KMS-11 (cell line): Measurements from ENCODE around the gene ST3GAL2.

Experiments used
- H2AFZ ChIP-seq: fragments of 200-600 bp; sonication (generic); 2 replicates; pipeline ENCODE4 v1.6.1; 2016; ENCODE audit warnings: antibody characterized with exemption, mixed run types, low read depth
- H3K27ac ChIP-seq: fragments of 200-600 bp; sonication (generic); 2 replicates; pipeline ENCODE4 v1.6.1; 2016; ENCODE audit warnings: mild to moderate bottlenecking, mixed run types
- H3K27me3 ChIP-seq: fragments of 200-600 bp; sonication (generic); 2 replicates; pipeline ENCODE4 v1.6.1; 2017; ENCODE audit warnings: mild to moderate bottlenecking, low read depth, mixed run types, moderate library complexity; ENCODE audit not compliant: insufficient read depth
- H3K36me3 ChIP-seq: fragments of 200-600 bp; sonication (generic); 2 replicates; pipeline ENCODE4 v1.6.1; 2017; ENCODE audit warnings: mild to moderate bottlenecking, mixed run types; ENCODE audit not compliant: insufficient read depth
- H3K4me1 ChIP-seq: fragments of 200-600 bp; sonication (generic); 2 replicates; pipeline ENCODE4 v1.6.1; 2016; ENCODE audit warnings: mild to moderate bottlenecking, low read depth, mixed run types; ENCODE audit not compliant: poor library complexity, severe bottlenecking
- H3K4me2 ChIP-seq: fragments of 200-600 bp; sonication (generic); 2 replicates; pipeline ENCODE4 v1.7.0; 2016; ENCODE audit warnings: mild to moderate bottlenecking, mixed run types
- H3K4me3 ChIP-seq: fragments of 200-600 bp; sonication (generic); IDR thresholded peaks from 2 replicates; pipeline ENCODE4 v1.6.1; 2017; ENCODE audit warnings: low read depth, low read length, mixed read lengths; ENCODE audit not compliant: insufficient read depth
- H3K79me2 ChIP-seq: fragments of 200-600 bp; sonication (generic); 2 replicates; pipeline ENCODE4 v1.6.1; 2016; ENCODE audit warnings: low read depth, mixed run types; ENCODE audit not compliant: insufficient read depth
- H3K9ac ChIP-seq: fragments of 200-600 bp; sonication (generic); 2 replicates; pipeline ENCODE4 v1.6.1; 2016; ENCODE audit warnings: mild to moderate bottlenecking, mixed run types
- H4K20me1 ChIP-seq: fragments of 200-600 bp; sonication (generic); 2 replicates; pipeline ENCODE4 v1.6.1; 2016; ENCODE audit warnings: mild to moderate bottlenecking, mixed run types; ENCODE audit not compliant: insufficient read depth
- TF ChIP-seq, protein P1 (sequence below): fragments of 200-600 bp; sonication (generic); conservative IDR thresholded peaks from 2 replicates; pipeline ENCODE4 v1.6.1; 2017; ENCODE audit warnings: low read depth, mild to moderate bottlenecking, antibody characterized with exemption, low read length, moderate library complexity, mixed read lengths

Gene ST3GAL2

DNA sequence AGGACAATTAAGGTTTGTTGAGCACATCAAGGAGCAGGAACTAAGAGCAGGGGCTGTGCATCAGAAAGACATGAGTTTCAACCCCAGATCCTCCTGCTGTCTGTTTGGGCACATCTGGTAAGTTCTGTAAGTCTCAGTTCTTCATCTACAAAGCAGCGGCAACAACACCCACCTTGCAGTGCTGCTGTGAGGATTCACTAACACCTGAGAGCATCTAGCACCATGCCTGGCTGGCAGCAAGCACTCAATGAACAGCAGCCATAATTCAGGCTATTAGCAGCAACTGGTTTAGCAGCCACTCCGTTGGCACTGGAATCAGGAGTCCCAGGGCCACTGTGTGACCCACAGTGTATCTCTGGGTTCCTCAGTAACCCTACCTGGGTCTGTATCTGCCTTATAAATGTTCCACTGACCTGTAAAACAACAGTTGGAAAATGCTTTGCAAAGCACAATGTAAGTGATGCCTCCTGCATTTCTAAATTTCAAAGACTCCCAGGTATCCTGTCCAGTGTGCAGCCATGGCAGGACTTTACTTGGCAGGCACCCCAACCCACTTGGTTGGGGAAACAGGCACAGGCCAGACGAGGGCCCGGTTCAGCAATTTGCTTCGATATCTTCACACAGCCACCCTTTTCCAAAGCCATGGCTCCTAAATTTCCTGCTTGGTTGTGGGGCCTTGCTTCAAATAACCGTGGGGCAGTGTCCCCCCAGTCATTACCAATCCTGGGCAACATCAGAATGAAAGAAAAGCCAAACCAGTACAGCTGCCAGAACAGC lies 4.2 kb downstream of the ST3GAL2 start:
- Histone ChIP-seq H3K4me1 (peaks cover 82% of the 10 kb centered on the region), H3K4me2 (no peak overlapping the region), H3K27ac (no peak overlapping the region; the same call in 1 of the 2 replicates), H3K79me2 (peaks cover 81% of the 10 kb centered on the region), H3K27me3 (no peaks in the 10 kb centered on the region), H3K36me3 (no peaks in the 10 kb centered on the region; the same call in 1 of the 2 replicates), H2AFZ (no peak overlapping the region), H3K4me3 (no peak overlapping the region), H3K9ac (no peak overlapping the region), H4K20me1 (no peaks in the 10 kb centered on the region)
- TF ChIP-seq, protein P1, sequence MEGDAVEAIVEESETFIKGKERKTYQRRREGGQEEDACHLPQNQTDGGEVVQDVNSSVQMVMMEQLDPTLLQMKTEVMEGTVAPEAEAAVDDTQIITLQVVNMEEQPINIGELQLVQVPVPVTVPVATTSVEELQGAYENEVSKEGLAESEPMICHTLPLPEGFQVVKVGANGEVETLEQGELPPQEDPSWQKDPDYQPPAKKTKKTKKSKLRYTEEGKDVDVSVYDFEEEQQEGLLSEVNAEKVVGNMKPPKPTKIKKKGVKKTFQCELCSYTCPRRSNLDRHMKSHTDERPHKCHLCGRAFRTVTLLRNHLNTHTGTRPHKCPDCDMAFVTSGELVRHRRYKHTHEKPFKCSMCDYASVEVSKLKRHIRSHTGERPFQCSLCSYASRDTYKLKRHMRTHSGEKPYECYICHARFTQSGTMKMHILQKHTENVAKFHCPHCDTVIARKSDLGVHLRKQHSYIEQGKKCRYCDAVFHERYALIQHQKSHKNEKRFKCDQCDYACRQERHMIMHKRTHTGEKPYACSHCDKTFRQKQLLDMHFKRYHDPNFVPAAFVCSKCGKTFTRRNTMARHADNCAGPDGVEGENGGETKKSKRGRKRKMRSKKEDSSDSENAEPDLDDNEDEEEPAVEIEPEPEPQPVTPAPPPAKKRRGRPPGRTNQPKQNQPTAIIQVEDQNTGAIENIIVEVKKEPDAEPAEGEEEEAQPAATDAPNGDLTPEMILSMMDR, result no peak

DNA sequence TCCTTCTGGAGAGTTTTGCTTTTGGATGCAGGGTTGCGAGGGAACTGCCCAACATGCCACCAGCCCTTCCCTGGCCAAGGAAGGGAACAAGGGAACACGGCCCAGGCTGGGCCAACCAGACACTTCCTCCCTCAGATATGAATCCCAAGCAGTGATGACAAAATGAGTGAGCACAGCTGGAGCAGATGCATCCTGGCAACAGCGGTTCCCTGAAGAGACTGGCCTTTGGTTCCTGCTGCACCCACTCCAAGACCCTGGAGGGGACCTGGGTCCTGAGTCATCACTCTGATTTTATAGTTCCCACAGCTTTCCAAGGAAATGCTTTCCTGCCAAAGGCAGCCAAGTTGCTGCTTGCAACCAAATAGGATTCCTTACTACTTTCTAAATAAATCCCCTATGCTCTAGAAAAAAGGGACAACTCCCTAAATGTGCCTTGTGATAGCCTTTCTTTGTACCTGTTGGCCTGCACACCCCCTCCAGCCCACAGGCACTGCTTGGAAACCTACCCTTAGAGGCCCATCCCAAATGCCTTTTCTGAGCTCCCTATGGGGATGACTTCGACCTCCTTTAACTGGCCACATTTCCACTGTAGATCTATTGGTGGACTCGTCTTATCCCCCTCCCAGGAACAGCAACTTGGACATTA lies 5.3 kb downstream of the ST3GAL2 start:
- peaks cover 89% of the 10 kb centered on the region for H3K79me2 ChIP-seq

DNA sequence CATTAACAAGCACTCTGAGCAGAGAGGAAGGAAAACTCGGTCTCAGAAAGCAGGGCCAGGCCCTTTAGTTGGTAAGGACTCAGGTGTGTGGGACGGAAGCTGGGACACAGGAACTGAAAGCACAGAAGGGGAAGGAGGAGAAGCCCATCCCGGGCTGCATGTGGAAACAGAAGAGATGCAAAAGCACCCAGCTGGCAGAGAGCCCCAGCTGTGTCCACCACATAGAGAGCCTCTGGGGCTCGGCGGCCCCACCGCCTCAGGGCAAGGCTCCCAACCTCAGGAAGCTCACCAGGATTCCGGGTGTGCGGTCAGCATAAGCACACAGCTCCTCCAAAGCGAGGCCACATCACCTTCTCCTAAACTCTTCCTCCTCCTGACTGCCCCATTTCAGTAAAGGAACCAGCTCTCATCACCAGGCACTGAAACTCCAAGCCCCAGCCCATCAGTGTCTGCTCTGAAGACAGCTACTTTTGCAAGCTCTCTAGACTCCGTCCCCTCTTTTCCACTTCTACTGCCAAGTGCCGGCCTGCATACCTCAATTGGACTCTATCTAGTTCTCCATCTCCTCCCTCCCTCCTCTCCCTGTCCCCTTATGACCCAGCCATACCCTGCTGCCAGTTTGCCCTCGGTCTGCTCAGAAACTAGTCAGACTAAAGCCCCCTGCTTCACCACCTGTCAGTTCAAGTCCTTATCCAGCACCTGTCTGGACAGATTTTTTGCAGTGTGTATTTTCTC lies 6.0 kb downstream of the ST3GAL2 start:
- Histone ChIP-seq H4K20me1 (no peaks in the 10 kb centered on the region), H2AFZ (no peak overlapping the region), H3K9ac (peak overlapping the region; percentile 19; the same call in 1 of the 2 replicates), H3K27ac (peak overlapping the region; percentile 39; the same call in 1 of the 2 replicates), H3K36me3 (no peaks in the 10 kb centered on the region; the same call in 1 of the 2 replicates), H3K4me2 (peak overlapping the region; percentile 98), H3K27me3 (no peaks in the 10 kb centered on the region), H3K4me3 (no peak overlapping the region), H3K4me1 (peaks cover 96% of the 10 kb centered on the region), H3K79me2 (peaks cover 89% of the 10 kb centered on the region)
- TF ChIP-seq, protein P1, result no peak

More for the DNA sequence above, 5.3 kb downstream of the ST3GAL2 start:
- H2AFZ ChIP-seq, result no peak overlapping the region
- H4K20me1 ChIP-seq, result no peaks in the 10 kb centered on the region
- H3K27me3 ChIP-seq, result no peaks in the 10 kb centered on the region
- TF ChIP-seq, protein P1, result no peak
- peak overlapping the region; percentile 39; the same call in 1 of the 2 replicates for H3K27ac ChIP-seq
- H3K36me3 ChIP-seq, result no peaks in the 10 kb centered on the region; the same call in 1 of the 2 replicates
- no peak overlapping the region for H3K4me3 ChIP-seq
- H3K9ac ChIP-seq, result peak overlapping the region; percentile 19; the same call in 1 of the 2 replicates
- peak overlapping the region; percentile 98 for H3K4me2 ChIP-seq
- peaks cover 89% of the 10 kb centered on the region for H3K4me1 ChIP-seq

DNA sequence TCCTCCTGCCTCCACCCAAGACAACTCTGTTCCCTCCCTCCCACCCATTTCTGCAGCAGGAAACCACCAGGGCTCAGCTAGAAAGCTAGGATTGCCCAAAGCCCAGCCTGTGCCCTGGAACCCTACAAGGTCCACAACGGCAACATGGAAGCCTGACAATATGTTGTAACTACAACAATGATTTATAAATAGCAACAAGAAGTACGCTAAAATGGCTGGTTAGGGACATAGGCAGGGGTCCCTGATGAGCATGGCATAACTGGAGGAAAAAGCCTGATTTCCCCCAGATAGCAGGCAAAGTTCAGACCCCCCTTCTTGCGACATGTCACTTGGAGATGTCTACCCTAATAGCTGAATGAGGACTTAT lies 6.6 kb downstream of the ST3GAL2 start:
- Histone ChIP-seq H3K27ac (peak overlapping the region; percentile 39; the same call in 1 of the 2 replicates), H3K79me2 (peaks cover 89% of the 10 kb centered on the region), H4K20me1 (no peaks in the 10 kb centered on the region), H3K4me3 (no peak overlapping the region), H3K4me1 (peaks cover 98% of the 10 kb centered on the region), H3K9ac (no peak overlapping the region), H2AFZ (no peak overlapping the region), H3K27me3 (no peaks in the 10 kb centered on the region), H3K4me2 (peak overlapping the region; percentile 98), H3K36me3 (no peaks in the 10 kb centered on the region; the same call in 1 of the 2 replicates)
- TF ChIP-seq, protein P1, result no peak
